Brain pericyte (primary cell): ENCODE data around the gene AMBP.

Experiments
- DNase-seq: peaks from one replicate; pipeline ENCODE4 v3.0.0-alpha.2; 2012; ENCODE audit warnings: low read depth, low spot score

Gene AMBP

DNA sequence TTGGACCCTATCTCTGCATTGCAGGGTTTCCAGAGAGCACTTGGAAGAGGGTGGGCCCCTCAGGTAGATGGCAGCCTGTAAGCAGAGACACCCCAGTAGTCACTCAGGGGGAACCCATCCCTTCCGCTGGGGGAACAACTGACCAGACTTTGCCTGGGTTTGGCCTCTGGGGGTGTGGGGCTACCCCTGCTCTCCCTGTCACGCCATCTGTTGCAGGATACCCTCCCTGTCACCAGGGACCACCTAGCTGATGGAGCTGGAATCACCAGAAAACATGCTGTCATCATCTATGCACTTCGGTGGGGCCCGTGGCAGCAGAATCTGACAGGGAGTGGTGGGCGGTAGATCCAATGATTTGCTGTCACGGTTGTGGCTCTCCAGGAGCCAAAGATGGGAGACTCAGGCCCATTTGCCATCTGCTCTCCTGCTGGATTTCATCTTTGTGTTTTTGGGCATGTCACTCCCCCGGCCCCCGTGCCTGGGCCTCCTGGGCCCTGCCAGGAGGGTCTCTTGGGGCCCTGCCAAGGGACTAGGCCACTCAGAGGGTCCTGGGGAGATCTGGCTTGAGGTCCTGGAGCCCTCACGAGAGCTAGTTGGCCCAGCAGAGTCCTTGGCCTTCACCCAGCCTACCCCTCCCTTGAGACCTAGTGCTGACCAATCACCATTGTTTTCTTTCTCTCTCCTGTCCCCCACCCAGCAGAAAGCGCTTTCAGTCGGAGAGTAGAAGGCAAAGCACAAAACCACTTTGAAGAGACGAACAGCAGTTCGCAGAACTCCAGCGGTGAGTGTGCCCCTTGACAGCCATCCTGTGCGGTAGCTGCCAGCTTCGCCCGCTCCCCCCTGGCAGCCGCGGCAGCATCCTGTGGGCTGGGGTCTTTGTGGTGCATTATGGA lies 45.9 kb downstream of the AMBP start:
- DNase-seq = no peak

DNA sequence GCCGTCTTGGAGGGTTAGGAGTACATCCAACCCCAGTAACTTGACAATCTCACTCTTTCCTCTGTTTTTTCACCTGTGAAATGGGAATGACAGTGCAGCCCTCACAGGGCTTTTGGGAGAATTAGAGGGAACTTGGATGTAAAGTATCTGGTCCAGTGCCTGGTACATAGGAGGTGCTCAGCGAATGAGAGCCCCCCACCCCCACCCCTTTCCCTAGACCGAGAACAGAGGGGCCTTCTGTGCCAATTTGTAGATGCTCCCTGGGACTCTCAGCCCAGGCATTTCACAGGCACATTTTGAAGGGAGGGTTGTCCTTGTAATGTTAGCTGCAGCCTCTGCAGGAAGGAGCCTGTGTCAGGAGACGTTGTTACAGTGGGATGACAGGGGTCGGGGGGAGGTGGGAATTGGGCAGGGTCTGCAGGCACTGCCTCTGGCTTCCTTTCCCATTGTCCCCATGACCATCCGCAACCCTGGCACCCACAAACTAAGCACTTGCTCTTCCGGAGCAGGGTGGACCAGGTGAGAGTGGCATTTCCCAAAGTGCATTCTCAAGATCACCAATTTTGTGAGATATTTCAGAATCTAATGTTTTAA lies 47.0 kb downstream of the AMBP start:
- DNase-seq = no peak

DNA sequence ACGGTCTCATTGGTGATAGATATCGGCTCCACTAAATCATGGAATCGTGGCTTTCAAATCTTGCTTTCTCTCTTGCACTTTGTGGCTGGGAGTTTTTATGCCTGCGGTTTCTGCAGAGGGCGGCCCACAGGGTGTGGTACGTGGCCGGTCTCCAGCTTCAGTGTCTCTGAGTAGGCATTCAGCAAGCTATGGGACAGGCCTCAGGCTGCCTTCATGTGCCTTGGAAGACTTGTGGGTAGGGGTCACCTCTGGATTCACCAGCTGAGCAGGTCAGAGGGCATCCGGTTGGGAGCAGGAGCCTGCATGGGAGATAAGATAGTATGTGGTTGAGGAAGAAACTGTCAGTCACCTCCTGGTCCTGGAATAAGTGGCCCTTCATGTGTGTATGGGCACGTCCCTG lies 47.7 kb downstream of the AMBP start:
- DNase-seq = no peak

DNA sequence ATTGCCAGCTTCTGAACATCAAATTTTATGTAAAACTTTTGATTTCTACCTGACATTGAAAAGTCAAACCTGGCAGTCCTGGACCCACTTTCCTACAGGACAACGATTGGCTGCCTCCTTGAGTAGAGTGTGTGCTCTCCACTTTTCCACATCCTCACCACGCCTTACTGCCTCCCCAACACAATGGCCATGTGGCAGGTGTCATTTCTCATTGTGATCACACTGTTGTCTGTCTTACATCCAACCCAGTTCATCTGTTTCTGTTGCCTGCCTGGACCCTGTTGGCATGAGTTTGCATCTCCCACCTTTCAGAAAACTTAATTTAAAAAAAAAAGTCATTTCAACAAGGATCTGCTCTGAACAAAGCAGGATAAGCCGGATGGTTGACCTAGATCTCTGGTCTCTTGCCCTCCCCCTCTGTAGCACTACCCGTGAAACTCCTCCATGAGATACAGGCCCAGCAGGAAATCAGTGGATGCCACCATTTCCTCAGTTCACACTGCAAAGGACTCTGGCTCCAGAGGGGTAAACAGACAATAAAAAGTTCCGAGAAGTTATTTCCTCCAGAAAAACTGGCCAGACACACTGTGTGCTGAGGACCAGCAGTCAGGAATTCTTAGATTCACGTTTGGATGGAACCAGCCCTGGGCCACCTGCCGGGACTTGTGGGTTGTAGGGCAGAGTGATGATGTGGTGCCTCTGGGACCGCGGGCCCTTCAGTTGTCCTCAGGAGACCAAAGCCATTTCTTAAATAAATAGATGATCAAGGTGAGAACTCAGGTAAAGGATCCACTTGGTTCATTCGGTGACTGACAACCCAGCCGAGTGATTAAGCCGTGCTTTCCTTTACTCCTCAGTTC lies 48.6 kb downstream of the AMBP start:
- no peak for DNase-seq

DNA sequence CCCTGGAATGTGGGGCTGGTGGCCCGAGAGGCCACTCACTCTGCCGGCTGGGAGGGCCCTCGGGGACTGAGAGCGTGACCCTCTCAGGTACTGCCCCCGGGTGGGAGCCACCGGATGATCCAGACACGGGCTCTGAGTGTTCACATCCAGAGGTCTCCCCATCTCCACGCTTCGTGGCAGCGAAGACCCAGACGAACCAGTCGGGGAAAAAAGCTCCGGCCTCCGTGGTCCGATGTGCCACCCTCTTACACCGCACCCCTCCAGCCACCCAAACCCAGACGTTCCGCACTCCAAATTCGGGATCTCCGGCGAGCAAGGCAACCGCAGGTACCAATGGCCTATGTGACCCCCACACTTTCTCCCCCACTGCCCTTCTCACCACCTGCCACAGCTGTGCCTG lies 49.5 kb downstream of the AMBP start:
- DNase-seq = no peak

DNA sequence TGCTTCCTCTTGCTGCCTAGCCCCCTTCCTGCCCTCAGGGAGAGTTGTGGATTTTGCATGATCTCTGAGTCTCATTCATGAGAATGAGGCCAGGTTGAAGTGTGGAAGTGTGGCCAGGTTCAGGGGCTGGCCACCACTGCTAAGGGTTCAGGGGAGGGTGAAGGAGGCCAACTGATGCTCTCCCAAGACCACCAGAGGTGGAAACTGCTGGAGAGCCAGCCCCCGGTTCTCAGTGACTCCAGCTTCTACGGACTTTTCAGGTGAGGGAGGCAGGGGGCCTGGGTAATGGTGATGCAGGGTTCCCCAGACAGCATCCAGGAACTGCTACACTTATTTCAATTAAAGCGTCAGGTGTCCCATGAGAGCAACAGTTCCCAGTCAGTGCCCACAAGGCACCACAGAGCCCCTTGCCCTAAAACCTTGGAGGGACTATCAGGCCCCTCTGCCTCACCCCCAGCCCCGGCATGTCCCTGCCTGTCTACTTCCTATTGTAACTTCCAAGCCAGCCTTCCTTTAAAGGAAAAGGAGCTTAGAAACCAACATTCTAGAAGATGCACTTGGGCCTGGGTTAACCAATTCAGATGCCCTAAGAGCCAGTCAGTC lies 50.1 kb downstream of the AMBP start:
- DNase-seq = no peak

DNA sequence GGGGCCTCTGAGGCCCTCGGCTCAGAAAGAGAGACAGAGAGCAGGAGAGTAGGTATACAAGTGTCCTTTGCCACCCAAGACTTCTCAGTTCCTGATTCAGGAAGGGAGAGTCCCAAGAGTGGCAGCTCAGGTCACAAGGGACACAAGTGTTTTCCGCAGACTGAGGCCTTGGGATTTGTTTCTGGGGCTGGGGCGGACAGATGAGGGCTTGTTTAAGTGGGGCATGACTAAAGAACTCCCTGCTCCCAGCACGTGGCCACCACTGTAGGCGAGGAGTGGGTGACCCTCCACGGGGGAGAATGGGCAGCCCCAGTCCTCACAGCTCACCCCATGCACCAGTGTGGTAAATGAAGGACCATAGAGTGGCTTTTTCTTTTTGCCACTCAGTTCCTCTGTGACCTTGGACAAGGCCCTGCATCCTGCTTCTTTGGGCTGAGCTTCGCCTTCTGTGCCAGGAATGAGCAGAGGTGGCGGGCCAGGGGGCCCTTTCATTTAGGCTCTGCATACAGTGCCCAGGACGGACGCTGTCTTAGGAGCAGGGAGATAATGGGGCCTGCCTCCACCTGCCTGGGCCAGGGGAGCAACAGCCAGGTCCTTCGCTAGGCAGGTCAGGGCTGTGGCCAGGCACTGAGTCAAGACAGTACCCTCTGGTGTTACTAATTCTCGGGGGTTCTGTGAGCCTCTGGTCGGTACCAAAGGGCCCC lies 50.8 kb downstream of the AMBP start:
- no peak for DNase-seq

DNA sequence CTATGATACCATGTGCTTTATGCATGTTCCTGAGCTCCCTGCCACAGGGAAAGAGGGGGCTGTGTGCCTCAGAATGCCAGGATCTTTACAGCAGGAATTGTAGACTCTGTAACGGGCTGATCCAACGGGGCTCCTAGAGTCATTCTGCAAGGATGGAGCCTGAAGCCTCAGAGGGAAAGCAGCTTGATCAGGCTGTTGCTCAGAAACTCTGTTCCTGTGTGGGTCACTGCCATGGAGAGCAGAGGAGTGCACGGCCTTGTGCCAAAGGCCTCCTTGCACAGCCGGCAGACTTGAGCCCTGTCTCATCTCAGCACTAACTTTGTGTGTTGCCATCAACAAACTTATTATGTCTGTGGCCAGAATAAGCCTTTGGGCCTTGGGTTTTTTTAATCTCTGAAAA lies 51.8 kb downstream of the AMBP start:
- no peak for DNase-seq

DNA sequence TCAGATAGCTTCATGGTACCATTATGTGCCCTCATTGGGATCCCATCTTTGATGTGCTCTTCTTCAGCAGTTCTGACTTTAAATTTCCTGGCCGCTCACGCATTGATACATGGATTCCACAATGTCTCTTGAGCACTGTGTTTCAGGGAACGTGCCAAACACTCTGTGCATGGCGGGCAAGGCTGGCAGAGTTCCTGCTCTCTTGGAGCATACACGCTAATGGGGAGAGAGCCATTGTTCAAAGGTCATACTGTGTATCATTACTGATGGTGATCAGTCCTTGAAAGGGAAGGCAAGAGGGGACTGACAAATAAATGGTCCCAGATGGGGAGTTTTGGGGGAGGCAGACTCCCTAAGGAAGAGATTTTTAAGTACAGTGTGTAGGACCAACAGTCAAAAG lies 52.3 kb downstream of the AMBP start:
- DNase-seq = no peak

DNA sequence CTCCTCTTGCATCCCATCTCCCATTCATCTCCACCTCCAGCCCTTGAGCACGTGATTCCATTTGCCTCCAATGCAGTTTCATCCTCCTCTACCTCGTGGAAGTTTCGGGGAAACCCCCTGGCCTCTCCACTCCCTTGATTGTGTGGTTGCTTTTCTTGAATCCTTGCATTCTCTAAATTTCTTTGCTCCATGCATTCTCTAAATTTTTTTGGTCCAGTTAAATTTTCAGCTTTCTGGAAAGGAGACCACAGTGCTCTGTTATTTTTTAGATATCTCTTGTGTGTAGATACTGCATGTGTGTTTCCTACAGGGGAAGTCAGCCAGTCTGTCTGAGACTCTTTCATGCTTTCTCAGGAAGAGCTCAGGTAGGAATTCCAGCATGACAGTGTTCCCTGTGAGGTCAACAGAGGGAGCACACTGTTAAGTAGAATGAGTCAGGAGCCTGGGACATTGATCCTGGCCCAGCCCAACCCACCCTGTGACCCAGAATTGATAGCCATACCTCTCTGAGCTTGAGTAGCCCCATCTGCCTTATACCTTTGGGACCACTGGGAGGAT lies 52.8 kb downstream of the AMBP start:
- DNase-seq = no peak

DNA sequence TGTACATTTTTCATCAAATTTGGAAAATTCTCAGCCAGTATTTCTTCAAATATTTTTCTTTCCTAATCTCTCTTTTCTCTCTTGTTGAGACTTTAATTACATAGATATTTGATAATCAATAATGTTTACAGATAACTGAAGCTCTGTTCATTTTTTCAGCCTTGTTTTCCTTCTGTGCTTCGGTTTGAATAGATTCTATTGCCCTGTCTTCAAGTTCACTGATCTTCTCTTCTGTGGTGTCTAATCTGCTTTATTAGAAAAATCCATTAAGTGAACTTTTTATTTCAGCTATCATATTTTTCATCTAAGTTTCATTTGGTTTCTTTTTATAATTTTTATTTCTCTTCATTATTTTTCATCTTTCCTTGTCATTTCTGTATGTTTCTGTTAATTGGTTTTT lies 54.1 kb downstream of the AMBP start:
- no peak for DNase-seq

DNA sequence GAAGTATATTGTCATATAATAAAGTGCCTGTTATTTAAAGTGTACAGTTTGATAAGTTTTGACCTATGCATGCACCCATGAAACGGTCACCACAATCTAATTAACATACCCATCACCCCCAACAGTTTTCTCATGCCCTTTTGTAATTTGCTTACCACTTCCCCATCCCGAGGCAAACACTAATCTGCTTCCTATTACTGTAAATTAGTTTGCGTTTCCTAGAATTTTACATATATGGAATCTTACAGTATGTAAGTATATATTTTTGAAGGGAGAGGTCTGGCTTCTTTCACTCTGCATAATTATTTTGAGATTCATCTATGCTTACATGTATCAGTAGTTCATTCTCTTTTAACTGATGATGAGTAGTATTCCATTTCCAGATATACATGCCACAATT lies 56.5 kb downstream of the AMBP start:
- DNase-seq = no peak

DNA sequence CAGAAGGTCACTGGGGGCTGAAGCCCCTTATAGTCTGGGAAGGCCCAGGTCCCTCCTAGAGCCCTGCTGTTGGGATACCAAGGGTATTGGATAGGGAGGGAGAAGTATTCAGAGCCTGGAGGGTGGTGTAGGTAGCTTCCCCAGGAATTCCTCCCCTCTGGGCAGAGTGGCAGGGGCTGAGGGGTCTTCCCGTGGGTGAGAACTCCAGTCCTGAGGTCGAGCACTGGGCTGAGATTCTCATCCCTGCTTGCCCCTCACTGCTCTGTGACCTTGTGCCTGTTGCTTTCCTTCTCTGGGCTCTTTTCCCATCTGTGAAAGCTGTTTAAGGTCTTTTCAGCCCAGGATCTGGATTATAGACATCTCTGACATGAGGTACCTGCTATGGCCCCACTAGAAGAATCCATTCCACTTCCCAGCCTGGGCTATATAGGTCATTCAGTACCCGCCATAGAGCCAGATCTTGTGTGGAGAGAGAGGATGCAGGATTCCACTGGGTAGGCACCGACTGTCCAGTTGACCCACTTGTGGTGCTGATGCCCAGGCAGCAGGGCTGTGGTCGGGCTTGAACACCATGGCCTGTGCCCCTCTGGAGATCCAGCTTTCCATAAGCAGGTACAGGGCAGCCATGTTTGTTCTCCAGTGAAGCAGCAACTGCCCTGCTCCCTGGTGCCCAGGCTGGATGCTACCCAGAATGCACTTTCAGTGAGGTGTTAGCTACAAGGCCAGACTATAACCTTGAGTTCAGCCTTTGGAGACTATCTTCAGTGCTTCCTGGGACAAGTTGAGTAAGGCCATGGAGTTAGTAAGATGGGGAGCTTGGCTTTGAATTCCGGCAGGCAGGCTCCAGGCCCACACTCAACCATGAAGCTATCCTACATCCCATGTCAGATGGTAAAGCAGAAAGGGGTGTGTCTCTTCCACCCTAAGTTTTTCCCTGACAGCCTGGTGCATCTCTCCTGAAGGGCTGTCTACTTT lies 60.1 kb downstream of the AMBP start:
- DNase-seq = no peak

DNA sequence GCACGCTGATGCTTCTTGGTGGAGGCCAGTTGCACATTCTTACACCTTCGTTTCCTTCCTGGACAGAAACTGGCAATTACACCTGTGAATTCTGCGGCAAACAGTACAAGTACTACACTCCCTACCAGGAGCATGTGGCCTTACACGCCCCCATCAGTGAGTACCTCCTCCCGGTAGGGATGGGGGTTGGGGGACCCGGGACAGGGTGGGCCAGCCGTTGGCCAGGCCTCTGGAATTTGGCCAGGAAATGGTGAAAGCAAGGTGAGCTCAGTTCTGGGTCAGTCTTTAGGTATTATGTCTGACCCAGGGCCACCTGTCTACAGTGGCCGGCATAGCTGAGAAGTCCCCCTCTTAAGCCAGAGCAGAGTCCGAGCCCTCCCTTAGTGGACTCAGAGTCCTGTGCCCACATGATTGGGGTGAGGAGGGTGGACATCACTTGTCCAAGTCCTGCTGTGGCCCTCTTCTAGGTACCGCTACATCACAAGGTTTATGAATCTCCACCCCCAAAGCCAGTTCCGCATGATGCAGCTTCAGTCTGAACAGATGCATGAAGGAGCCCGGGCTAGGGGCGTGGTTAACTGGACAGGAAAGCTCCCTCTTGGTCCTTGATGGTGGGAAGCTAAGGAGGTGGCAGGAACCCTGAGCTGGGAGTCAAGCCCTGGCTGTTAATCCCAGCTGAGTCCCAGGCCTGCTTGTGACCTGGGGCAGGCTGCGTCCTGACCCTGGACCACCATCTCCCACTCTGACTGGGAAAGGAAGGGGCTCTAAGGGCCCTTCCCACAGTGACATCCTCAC lies 61.3 kb downstream of the AMBP start:
- DNase-seq = no peak

DNA sequence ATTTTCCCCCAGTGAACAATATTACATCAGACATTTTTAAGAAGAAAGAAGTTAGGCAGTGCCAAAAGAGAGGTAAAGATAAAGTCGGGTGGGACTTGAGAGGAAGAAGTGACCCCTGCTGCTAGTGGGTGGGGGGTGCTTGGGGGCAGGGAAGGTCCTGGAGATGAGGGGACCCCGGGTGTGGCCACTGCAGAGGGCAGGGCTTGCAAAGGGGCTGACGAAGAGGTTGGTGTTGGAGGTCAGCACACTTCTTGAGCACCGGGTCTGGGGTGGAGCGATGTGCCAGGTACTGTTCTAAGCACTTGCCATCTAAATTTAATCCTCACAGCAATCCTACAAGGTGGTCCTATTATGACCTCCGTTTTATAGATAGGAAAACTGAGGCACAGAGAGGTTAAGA lies 62.0 kb downstream of the AMBP start:
- no peak for DNase-seq

DNA sequence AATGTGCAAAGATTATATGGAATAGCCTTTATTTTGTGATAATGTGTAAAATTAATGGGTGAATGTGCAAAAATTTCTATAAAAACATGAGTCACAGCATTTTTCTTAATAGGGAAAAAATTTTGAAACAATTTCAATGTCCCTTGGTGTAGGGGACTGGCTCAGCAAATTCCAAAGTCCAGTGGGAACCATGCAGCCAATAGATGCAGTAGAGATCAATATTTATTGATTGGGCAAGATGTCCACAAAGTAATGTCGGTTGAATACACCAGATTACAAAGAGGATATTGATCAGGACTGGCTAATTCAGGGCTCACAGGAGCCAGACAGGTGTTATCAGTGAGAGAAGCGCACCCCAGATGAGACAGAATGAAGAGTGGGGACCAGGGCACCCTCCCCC lies 62.5 kb downstream of the AMBP start:
- no peak for DNase-seq

DNA sequence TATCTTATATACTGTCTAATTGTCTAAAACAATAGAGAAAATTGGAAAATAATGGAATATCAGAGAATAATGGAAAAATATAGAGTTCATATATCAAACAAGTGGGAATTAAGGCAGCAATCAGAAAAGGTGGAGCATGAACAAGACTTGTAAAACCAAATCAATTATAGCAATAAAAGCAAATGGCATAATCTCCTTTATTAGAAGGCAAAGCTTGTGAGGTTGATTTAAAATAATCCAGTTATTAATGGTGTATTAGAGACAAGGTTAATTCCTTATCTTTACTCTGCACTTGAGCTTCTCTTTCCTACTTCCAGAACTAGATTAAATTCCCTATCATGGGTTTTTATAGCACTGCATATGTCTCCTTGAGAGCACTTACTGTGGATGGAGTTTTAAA lies 64.1 kb downstream of the AMBP start:
- DNase-seq = no peak

DNA sequence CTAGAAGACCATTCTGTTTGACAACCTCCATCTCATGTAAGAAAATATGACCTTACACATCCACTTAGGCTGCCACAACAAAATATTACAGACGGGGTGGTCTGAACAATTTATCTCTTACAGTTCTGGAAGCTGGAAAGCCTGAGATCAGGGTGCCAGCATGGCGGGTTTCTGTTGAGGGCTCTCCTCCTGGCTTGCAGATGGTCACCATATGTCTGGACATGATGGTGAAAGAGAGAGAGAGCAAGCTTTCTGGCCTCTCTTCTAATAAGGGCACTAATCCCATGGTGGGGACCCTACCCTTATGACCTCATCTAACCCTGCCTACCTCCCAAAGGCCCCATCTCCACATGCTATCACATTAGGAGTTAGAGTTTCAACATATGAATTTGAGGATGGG lies 66.0 kb downstream of the AMBP start:
- DNase-seq = no peak

DNA sequence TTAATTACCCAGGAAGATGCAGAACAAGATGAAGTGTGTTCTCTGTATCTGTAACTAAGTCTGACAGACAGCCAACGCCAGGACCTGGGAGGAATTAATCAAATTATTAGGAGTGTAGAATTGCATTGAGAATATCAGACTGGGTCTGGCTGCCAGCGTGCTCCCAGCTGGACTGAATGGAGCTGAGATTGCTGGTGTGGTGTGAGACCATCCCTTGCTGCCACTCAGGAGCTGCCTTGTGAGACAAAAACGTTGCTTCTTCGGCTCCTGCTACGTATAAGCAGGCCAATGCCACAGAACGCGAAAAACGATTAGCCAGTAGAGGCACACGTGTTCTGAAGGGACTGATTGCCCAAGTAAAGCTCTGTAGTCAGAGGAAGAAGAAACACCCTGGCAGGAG lies 66.8 kb downstream of the AMBP start:
- no peak for DNase-seq
